ENCODE measurements around the gene TBCB. TPM values are rescaled to one million over a fixed set of nuclear protein-coding genes. Genes with fewer than 3 reads are reported as not detected.
"Not testable (repeated sequence)": the region's sequence is repeated elsewhere in the genome, so short reads cannot be mapped to it uniquely, and the experiment has no call there.

Gene TBCB
- total and polyA plus RNA-seq, 7 donors: 44.4 to 115 (median 65.9) TPM

DNA sequence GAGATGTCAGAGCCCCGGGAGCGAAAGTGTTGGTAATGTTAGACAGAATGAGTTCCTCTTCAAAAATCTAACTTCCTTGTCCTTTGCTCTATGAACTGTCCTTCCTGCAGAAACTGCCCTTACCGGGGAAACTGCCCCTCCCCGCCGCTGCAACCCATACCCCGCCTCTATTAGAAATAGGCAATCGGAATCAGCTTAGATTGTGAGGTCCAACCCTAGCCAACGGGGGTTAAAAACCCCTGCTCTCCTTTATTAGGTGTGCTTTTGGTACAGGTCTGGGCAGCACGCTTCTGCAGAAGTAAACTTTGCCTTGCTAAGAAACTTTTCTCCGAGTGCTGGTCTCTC is 13.1 kb downstream of the TBCB start:
- WGBS, 3 donors: 8 to 12% (median 12%) methylated on average over 10 of the region's 10 CpGs
- intact Hi-C loops (cut with DNase I): no loop called here
- DNase-seq: peak in 1 of 2 donors; percentile 37

DNA sequence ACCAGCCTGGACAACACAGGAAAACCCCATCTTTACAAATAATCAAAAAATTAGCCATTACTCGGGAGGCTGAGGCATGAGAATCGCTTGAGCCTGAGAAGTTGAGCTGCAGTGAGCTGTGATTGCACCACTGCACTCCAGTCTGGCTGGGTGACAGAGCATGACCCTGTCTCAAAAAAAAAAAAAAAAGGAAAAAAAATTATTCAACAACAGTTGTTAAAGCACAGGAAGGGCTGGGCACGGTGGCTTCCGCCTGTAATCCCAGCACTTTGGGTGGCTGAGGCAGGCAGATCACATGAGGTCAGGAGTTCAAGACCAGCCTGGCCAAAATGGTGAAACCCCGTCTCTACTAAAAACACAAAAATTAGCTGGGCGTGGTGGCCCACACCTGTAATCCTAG is 16.0 kb downstream of the TBCB start:
- H3K36me3 ChIP-seq (ENCODE audit: insufficient read depth in 1 of 2, low read depth in 1 of 2); H3K9me3 ChIP-seq; H3K4me3 ChIP-seq; ATAC-seq; intact Hi-C loops (cut with DNase I); H3K4me1 ChIP-seq; H3K27me3 ChIP-seq (ENCODE audit: insufficient read depth in 3 of 3, low read length in 2 of 3); H3K27ac ChIP-seq: not testable (repeated sequence)
- 59 to 61% (median 60%) methylated on average over 6 of the region's 6 CpGs for WGBS, 3 donors
- DNase-seq: peak in 1 of 2 donors; percentile 33

More for the DNA sequence above, 13.1 kb downstream of the TBCB start:
- Histone ChIP-seq H3K9me3 (no peaks in the 10 kb centered on the region), H3K36me3 (ENCODE audit: insufficient read depth in 1 of 2, low read depth in 1 of 2) (peaks cover 3 to 24% of the 10 kb centered on the region in 2 donors), H3K27me3 (ENCODE audit: insufficient read depth in 3 of 3, low read length in 2 of 3) (no peaks in the 10 kb centered on the region), H3K4me3 (peak overlapping the region; percentile 65), H3K4me1 (peaks cover 5% of the 10 kb centered on the region), H3K27ac (peak overlapping the region; percentile 85)
- peak in 2 of 4 donors; percentile 4 to 5 for ATAC-seq
- TF ChIP-seq, protein P1, sequence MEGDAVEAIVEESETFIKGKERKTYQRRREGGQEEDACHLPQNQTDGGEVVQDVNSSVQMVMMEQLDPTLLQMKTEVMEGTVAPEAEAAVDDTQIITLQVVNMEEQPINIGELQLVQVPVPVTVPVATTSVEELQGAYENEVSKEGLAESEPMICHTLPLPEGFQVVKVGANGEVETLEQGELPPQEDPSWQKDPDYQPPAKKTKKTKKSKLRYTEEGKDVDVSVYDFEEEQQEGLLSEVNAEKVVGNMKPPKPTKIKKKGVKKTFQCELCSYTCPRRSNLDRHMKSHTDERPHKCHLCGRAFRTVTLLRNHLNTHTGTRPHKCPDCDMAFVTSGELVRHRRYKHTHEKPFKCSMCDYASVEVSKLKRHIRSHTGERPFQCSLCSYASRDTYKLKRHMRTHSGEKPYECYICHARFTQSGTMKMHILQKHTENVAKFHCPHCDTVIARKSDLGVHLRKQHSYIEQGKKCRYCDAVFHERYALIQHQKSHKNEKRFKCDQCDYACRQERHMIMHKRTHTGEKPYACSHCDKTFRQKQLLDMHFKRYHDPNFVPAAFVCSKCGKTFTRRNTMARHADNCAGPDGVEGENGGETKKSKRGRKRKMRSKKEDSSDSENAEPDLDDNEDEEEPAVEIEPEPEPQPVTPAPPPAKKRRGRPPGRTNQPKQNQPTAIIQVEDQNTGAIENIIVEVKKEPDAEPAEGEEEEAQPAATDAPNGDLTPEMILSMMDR (IDR thresholded peaks at IDR 0.05): no peak

DNA sequence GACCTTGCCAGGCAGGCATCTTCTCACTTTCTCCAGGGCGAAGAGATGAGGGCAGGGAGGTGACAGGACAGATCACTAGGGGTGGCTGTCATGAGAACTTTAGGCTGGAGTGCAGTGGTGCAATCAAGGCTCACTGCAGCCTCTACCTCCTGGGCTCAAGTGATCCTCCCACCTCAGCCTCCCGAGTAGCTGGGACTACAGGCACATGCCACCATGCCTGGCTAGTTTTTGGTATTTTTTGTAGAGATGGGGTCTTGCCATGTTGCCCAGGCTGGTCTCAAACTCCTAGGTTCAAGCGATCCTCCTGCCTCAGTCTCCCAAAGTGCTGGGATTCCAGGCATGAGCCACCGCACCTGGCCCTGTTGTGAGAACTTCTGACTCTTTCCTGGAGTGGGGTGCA is 19.6 kb downstream of the TBCB start:
- H3K36me3 ChIP-seq (ENCODE audit: insufficient read depth in 1 of 2, low read depth in 1 of 2); H3K4me1 ChIP-seq; H3K9me3 ChIP-seq; ATAC-seq; intact Hi-C loops (cut with DNase I); H3K27me3 ChIP-seq (ENCODE audit: insufficient read depth in 3 of 3, low read length in 2 of 3); DNase-seq; H3K4me3 ChIP-seq; H3K27ac ChIP-seq: not testable (repeated sequence)
- 88 to 96% (median 92%) methylated on average over 4 of the region's 4 CpGs for WGBS, 3 donors

DNA sequence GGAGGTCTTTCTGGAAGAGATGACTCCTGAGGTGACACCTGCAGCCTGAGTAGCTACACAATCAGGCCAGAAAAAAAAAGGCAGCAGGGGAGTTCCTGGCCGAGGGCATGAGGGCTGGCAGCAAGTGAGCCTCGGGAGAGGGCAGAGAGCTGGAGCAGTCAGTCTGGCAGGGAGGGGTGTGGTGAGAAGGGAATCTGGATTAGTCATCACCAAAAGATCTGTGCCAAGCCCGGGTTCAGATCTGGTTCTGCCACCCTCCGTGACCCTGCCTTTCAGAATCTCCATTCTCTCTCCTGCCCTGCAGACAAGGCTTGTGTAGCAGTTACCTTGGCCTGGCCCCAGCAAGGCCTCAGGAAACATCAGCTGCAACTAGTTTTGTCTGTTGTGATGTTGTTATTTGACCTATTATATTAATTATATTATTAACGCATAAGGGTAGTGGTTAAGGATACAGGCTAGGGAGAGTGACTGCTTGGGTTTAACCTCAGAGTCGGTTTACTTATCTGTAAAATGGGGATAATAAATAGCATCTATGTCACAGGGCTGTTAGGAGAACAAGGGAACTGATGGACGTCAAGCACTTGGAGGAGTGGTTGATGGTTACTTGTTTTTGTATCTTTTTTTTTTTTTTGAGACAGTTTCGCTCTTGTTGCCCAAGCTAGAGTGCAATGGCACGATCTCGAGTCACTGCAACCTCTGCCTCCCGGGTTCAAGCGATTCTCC is 21.9 kb downstream of the TBCB start:
- Histone ChIP-seq H3K27ac (peak overlapping the region; percentile 65), H3K4me3 (peak overlapping the region; percentile 16), H3K27me3 (ENCODE audit: insufficient read depth in 3 of 3, low read length in 2 of 3) (no peaks in the 10 kb centered on the region), H3K9me3 (no peaks in the 10 kb centered on the region), H3K4me1 (peaks cover 11% of the 10 kb centered on the region), H3K36me3 (ENCODE audit: insufficient read depth in 1 of 2, low read depth in 1 of 2) (peaks cover 0 to 5% of the 10 kb centered on the region in 2 donors)
- ATAC-seq: peak in 3 of 4 donors; percentile 26 to 53 (median 50)
- intact Hi-C loops (cut with DNase I): no loop called here
- DNase-seq: peak; percentile 53 to 72
- WGBS, 3 donors: 56 to 69% (median 58%) methylated on average over 12 of the region's 12 CpGs
- TF ChIP-seq, protein P1 (IDR thresholded peaks at IDR 0.05): no peak

DNA sequence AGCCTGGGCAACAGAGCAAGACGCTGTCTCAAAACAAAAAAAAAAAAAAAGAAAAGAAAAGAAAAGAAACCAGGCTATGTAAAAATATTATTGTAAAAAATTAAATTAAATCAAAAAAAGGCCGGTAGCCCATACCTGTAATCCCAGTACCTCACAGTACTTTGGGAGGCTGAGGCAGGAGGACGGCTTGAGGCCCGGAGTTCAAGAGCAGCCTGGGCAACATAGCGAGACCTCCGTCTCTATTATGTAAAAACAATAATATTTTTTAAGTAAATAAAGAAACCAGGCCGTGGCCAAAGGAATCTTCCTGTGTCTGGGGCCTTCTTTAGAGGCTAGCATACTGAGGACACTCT is 23.8 kb downstream of the TBCB start:
- intact Hi-C loops (cut with DNase I): no loop called here
- ATAC-seq: no peak

More for the DNA sequence above, 23.8 kb downstream of the TBCB start:
- H3K9me3 ChIP-seq: no peaks in the 10 kb centered on the region
- H3K27ac ChIP-seq: peak overlapping the region; percentile 94
- H3K36me3 ChIP-seq (ENCODE audit: insufficient read depth in 1 of 2, low read depth in 1 of 2): peaks cover 0 to 25% of the 10 kb centered on the region in 2 donors
- DNase-seq: no peak
- peak overlapping the region; percentile 80 for H3K4me3 ChIP-seq
- WGBS, 3 donors: 66 to 67% (median 67%) methylated on average over 7 of the region's 7 CpGs
- TF ChIP-seq, protein P1 (IDR thresholded peaks at IDR 0.05): no peak
- no peaks in the 10 kb centered on the region for H3K27me3 ChIP-seq (ENCODE audit: insufficient read depth in 3 of 3, low read length in 2 of 3)
- H3K4me1 ChIP-seq: peaks cover 11% of the 10 kb centered on the region
